GM12891 (cell line): Measurements from ENCODE around the gene PIKFYVE.

Experiments
- PAX5 ChIP-seq: IDR thresholded peaks from 2 replicates; pipeline ENCODE4 v1.6.1; 2011; ENCODE audit warnings: low read length, moderate library complexity, mild to moderate bottlenecking; ENCODE audit not compliant: insufficient read depth, severe bottlenecking
- POLR2AphosphoS5 ChIP-seq: IDR thresholded peaks from 2 replicates; pipeline ENCODE4 v1.6.1; 2011; ENCODE audit warnings: low read depth, low read length, control low read depth
- SPI1 ChIP-seq: IDR thresholded peaks from 2 replicates; pipeline ENCODE4 v1.6.1; 2011; ENCODE audit warnings: low read depth, low read length, control low read depth
- TAF1 ChIP-seq: IDR thresholded peaks from 2 replicates; pipeline ENCODE4 v1.6.1; 2011; ENCODE audit warnings: low read depth, low read length, control low read depth

- TF ChIP-seq POLR2AphosphoS5: no peak
- TF ChIP-seq TAF1: no peak
- no peak for TF ChIP-seq PAX5
- TF ChIP-seq SPI1: no peak
Measured at GRCh38 chr2:208334230-208334629, 68.2 kb downstream of the PIKFYVE start.
